ENCODE data around the gene BRD2. TPM values are rescaled to one million over a fixed set of nuclear protein-coding genes. Genes with fewer than 3 reads are reported as not detected.

BRD2 gene
- total RNA-seq, 4 donors from 2014 or later: 107 to 154 (median 124) TPM

DNA sequence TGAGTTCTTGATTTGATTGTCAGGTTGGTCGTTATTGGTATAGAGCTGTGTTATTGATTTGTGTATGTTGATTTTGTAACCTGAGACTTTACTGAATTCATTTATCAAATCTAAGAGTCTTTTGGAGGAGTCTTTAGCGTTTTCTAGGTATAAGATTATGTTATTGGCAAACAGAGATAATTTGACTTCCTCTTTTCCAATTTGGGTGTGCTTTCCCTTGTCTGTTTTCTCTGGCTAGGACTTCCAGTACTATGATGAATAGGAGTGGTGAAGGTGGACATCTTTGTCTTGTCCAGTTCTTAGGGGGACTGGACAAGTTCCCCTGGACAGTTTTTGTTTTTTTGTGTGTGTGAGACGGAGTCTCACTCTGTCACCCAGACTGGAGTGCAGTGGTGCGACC, 23.6 kb downstream of the BRD2 start:
- 70 to 71% methylated on average over 2 to 3 of the region's 4 CpGs for WGBS, 2 donors (ENCODE audit: low coverage in 1 of 2)
- peaks cover 4% of the 10 kb centered on the region for H3K27me3 ChIP-seq
- H3K9me3 ChIP-seq: no peaks in the 10 kb centered on the region
- H3K27ac ChIP-seq: no peak overlapping the region
- no peak overlapping the region for H3K4me3 ChIP-seq
- H3K36me3 ChIP-seq: no peaks in the 10 kb centered on the region
- TF ChIP-seq POLR2AphosphoS5 (IDR thresholded peaks at IDR 0.05): no peak
- no peak for TF ChIP-seq POLR2A (IDR thresholded peaks at IDR 0.05)
- no peak for ATAC-seq
- no peaks in the 10 kb centered on the region for H3K4me1 ChIP-seq

DNA sequence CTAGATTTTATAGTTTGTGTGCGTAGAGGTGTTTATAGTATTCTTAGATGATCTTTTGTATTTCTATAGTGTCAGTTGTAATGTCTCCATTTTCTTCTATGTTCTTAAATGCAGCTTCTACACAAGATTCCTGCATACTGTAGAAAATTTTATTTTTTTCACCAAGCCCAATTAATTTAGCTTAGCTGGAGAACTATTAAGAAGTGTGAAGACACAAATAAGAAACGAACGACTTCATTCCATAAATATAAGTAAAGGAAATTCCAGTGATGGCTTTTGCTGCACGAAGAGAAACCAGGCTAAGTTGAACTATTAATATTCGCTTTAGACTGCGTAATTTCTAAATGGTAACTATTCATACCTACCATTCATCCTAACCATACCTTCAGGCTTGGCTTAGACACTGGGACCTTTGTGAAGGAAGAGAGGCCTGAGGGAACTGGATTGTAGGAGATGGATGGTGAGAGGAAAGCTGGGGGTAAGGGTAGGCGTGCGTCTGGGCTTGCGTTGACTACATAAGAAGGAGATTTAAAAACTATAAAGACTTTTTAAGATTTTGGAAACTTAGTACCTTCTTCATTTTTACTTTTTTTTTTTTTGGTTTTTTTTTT, 25.1 kb downstream of the BRD2 start:
- no peak for TF ChIP-seq EP300 (IDR thresholded peaks at IDR 0.05)
- TF ChIP-seq, protein P1, sequence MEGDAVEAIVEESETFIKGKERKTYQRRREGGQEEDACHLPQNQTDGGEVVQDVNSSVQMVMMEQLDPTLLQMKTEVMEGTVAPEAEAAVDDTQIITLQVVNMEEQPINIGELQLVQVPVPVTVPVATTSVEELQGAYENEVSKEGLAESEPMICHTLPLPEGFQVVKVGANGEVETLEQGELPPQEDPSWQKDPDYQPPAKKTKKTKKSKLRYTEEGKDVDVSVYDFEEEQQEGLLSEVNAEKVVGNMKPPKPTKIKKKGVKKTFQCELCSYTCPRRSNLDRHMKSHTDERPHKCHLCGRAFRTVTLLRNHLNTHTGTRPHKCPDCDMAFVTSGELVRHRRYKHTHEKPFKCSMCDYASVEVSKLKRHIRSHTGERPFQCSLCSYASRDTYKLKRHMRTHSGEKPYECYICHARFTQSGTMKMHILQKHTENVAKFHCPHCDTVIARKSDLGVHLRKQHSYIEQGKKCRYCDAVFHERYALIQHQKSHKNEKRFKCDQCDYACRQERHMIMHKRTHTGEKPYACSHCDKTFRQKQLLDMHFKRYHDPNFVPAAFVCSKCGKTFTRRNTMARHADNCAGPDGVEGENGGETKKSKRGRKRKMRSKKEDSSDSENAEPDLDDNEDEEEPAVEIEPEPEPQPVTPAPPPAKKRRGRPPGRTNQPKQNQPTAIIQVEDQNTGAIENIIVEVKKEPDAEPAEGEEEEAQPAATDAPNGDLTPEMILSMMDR (IDR thresholded peaks at IDR 0.05): no peak
- H3K36me3 ChIP-seq: no peaks in the 10 kb centered on the region
- WGBS, 2 donors (ENCODE audit: low coverage in 1 of 2): 87 to 91% methylated on average over 9 of the region's 9 CpGs
- peaks cover 15% of the 10 kb centered on the region for H3K27me3 ChIP-seq
- H3K9me3 ChIP-seq: no peaks in the 10 kb centered on the region
- H3K4me1 ChIP-seq: no peaks in the 10 kb centered on the region
- no peak for ATAC-seq
- no peak overlapping the region for H3K27ac ChIP-seq
- H3K4me3 ChIP-seq: no peak overlapping the region

DNA sequence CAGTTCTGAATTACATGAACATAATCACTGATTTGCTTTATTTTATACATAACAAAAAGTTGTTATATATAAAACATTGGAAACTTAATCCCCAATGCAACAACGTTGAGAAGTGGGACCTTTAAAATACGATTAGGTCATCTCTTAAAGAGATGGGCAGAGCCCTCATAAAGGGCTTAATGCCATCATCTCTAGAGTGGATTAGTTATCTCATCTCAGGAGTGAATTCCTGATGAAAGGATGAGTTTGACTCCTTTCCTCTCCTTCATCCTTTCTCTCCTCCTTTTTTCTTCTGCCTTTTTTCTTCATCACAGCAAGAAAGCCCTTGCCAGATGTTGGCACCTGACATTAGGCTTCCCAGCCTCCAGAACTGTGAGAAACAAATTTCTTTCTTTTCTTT, 27.1 kb downstream of the BRD2 start:
- TF ChIP-seq POLR2AphosphoS5 (IDR thresholded peaks at IDR 0.05): no peak
- Histone ChIP-seq H3K4me1 (no peaks in the 10 kb centered on the region), H3K27me3 (peaks cover 27% of the 10 kb centered on the region), H3K36me3 (no peaks in the 10 kb centered on the region), H3K9me3 (no peaks in the 10 kb centered on the region), H3K27ac (no peak overlapping the region), H3K4me3 (no peak overlapping the region)
- 23 to 28% methylated on average over 2 of the region's 2 CpGs for WGBS, 2 donors (ENCODE audit: low coverage in 1 of 2)
- ATAC-seq: no peak

DNA sequence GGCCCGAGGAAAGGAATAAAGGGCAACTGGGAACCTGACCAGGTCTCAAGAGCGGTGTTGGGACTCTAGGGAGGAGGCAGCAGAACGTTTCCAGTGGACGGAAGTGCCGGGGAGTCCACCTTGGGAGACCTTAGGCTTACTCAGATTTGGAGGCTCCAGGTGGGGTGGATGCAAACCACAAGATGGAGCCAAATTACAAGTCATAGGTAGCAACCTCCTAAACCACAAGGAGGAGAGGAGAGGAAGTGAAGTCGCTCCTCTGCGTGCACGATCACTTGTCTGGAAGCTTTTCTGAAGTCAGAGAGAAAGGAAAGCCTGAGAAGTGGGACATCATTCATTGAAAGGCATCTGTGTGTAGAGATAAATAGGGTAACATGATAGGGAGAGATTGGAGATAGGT, 31.7 kb downstream of the BRD2 start:
- TF ChIP-seq EP300 (IDR thresholded peaks at IDR 0.05) (no peak), POLR2AphosphoS5 (IDR thresholded peaks at IDR 0.05) (no peak), POLR2A (IDR thresholded peaks at IDR 0.05) (no peak)
- TF ChIP-seq, protein P1 (IDR thresholded peaks at IDR 0.05): peak in 1 of 4 experiments; percentile 13
- WGBS, 2 donors (ENCODE audit: low coverage in 1 of 2): 38 to 43% methylated on average over 6 to 8 of the region's 8 CpGs

DNA sequence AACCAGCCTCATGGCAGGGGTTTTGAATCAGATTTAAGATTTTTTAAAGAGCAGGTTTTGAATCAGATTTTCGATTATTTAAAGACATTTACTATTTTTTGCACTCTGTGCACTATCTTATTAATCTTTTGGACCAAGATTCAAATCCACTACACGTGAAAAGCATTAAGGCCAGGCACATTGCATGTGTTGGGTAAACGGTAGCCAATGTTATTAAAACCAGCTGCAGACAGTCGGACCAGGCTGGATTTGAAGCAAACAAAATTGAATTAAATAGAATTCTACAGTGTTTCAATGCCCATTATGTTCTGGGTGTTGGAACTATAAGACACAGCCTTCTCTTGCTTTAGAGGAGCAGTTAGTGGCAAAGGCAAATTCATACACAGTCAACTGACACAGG, 33.3 kb downstream of the BRD2 start:
- TF ChIP-seq, protein P1 (IDR thresholded peaks at IDR 0.05): no peak
- TF ChIP-seq EP300 (IDR thresholded peaks at IDR 0.05) (no peak), POLR2A (IDR thresholded peaks at IDR 0.05) (no peak), POLR2AphosphoS5 (IDR thresholded peaks at IDR 0.05) (no peak)
- no peak overlapping the region for H3K27ac ChIP-seq
- no peaks in the 10 kb centered on the region for H3K4me1 ChIP-seq
- WGBS, 2 donors (ENCODE audit: low coverage in 1 of 2): 42 to 55% methylated on average over 4 of the region's 4 CpGs
- H3K27me3 ChIP-seq: peaks cover 56% of the 10 kb centered on the region
- H3K9me3 ChIP-seq: no peaks in the 10 kb centered on the region
- no peaks in the 10 kb centered on the region for H3K36me3 ChIP-seq
- ATAC-seq: no peak
- H3K4me3 ChIP-seq: no peak overlapping the region

More for the DNA sequence above, 31.7 kb downstream of the BRD2 start:
- Histone ChIP-seq H3K27me3 (peaks cover 55% of the 10 kb centered on the region), H3K4me1 (no peaks in the 10 kb centered on the region), H3K36me3 (no peaks in the 10 kb centered on the region), H3K27ac (no peak overlapping the region), H3K9me3 (no peaks in the 10 kb centered on the region), H3K4me3 (no peak overlapping the region)
- ATAC-seq: no peak

DNA sequence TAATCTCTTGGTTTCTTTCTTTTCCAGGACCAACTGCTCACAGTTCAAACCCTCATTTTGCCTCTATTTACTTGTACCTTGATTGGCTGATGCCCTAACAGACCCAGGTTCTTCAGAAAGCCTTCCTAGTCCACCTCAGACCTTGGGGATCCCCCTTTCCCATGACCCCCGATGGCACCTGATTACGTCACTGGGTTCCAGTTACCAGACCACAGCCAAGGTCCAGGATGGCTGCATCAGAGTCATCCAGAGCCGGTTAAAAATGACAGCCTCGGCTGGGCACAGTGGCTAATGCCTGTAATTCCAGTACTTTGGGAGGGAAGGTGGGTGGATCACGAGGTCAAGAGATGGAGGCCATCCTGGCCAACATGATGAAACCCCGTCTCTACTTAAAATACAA, 36.5 kb downstream of the BRD2 start:
- Histone ChIP-seq H3K4me1 (peaks cover 0 to 6% (median 0%) of the 10 kb centered on the region in 3 donors), H3K9me3 (no peaks in the 10 kb centered on the region), H3K36me3 (no peaks in the 10 kb centered on the region), H3K4me3 (no peak overlapping the region), H3K27ac (no peak overlapping the region), H3K27me3 (peaks cover 69% of the 10 kb centered on the region)
- 65 to 82% methylated on average over 3 to 6 of the region's 6 CpGs for WGBS, 2 donors (ENCODE audit: low coverage in 1 of 2)
- ATAC-seq: no peak
- TF ChIP-seq, protein P1 (IDR thresholded peaks at IDR 0.05): no peak
- no peak for TF ChIP-seq POLR2A (IDR thresholded peaks at IDR 0.05)
- TF ChIP-seq POLR2AphosphoS5 (IDR thresholded peaks at IDR 0.05): no peak
- no peak for TF ChIP-seq EP300 (IDR thresholded peaks at IDR 0.05)
